Activated CD8-positive, alpha-beta memory T cell treated with anti-CD3 and anti-CD28 coated beads, Interleukin-2, amount 10 ng/mL, durations not matched to agents 7 days and 5 days (primary cell): ENCODE results near the gene HERC3. TPM values are rescaled to one million over a fixed set of nuclear protein-coding genes. Genes with fewer than 3 reads are reported as not detected.

Experiments used
- ATAC-seq: fragments of 150-1000 bp; cut with Tn5 transposase; one replicate; pipeline ENCODE4 v1.10.0; 2021; ENCODE audit warnings: moderate library complexity
- CTCF ChIA-PET: fragments of 350-600 bp; sonication (Branson Sonifier 250); formaldehyde crosslinking; loops from one replicate; lab custom pipeline; 2021; ENCODE audit warnings: antibody characterized with exemption; lab: Charles Lee
- DNase-seq: peaks from one replicate; pipeline ENCODE4 v3.0.0-alpha.2; 2020
- H3K27ac Mint-ChIP-seq: one replicate; pipeline ENCODE4 v1.8.0; 2021; ENCODE audit warnings: mild to moderate bottlenecking, mixed read lengths
- H3K27me3 Mint-ChIP-seq: one replicate; pipeline ENCODE4 v1.8.0; 2021; ENCODE audit warnings: mixed read lengths
- H3K36me3 Mint-ChIP-seq: one replicate; pipeline ENCODE4 v1.8.0; 2021; ENCODE audit warnings: mild to moderate bottlenecking, mixed read lengths
- H3K4me1 Mint-ChIP-seq: one replicate; pipeline ENCODE4 v1.8.0; 2021; ENCODE audit warnings: mixed read lengths
- H3K4me3 Mint-ChIP-seq: one replicate; pipeline ENCODE4 v1.8.0; 2021; ENCODE audit warnings: mild to moderate bottlenecking, moderate library complexity, mixed read lengths
- H3K9me3 Mint-ChIP-seq: one replicate; pipeline ENCODE4 v1.8.0; 2022; ENCODE audit warnings: low read depth, mixed read lengths
- total RNA-seq, 2 experiments: library from RNA; stranded (reverse); gene quantifications; one replicate each; pipeline ENCODE4 v1.2.3, GENCODE V29; 2021

The HERC3 gene
- total RNA-seq, 2 experiments from 2014 or later = 21.3 to 24.9 TPM

DNA sequence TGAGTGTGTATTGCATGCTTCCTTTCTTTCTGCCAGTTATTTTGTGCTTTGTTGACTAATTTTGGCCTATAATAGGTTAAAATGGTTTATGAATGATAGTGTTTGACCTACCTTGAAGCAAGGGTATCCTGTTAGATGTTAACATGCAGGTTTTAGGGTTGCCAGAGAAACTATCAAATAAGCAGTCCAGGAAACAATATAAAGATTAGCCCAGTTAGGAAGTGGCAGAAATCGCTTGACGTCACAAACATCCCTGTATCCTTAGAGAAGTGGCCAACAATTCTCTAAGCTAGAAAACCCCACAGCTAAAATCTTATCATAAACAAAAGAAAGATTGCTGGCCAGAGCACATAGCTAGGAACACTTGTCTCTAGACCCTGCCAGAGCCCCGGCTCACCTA is 101.5 kb downstream of the HERC3 start:
- no peak overlapping the region for H3K4me3 Mint-ChIP-seq
- H3K9me3 Mint-ChIP-seq = no peaks in the 10 kb centered on the region
- no peak for ATAC-seq
- DNase-seq = no peak
- H3K4me1 Mint-ChIP-seq = peaks cover 11% of the 10 kb centered on the region
- no peak overlapping the region for H3K27ac Mint-ChIP-seq
- no peaks in the 10 kb centered on the region for H3K27me3 Mint-ChIP-seq
- H3K36me3 Mint-ChIP-seq = peaks cover 5% of the 10 kb centered on the region
- CTCF ChIA-PET = no interaction called here

DNA sequence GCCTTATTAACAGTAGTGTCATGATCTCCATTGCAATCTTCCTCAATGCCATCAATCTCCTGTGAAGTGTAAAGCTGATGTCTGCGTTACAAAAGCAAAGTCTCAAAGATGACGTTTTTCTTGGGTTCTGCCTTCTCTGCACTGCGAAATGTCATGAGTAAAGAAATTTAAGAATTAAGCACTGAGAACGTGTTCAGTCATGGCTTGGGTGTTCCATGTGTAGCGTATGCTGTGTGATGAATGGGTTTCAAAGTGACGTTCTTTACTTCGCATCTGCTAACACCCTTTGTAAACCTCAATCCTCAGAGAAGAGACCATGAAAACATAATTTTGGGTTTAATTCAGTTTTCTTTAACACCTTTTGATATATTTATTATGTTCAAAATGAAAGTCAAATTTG is 104.3 kb downstream of the HERC3 start:
- DNase-seq (no peak), ATAC-seq (no peak)
- Mint-ChIP-seq H3K4me1 (peaks cover 7% of the 10 kb centered on the region), H3K4me3 (peak overlapping the region; percentile 79), H3K36me3 (no peaks in the 10 kb centered on the region), H3K27me3 (no peaks in the 10 kb centered on the region), H3K27ac (no peak overlapping the region), H3K9me3 (no peaks in the 10 kb centered on the region)
- CTCF ChIA-PET = interaction anchor here (1.3 to 1.4 kb wide), 2 partner anchors 9 to 157 kb away, joined by 4 read pairs; no protein-coding TSS in a partner anchor

DNA sequence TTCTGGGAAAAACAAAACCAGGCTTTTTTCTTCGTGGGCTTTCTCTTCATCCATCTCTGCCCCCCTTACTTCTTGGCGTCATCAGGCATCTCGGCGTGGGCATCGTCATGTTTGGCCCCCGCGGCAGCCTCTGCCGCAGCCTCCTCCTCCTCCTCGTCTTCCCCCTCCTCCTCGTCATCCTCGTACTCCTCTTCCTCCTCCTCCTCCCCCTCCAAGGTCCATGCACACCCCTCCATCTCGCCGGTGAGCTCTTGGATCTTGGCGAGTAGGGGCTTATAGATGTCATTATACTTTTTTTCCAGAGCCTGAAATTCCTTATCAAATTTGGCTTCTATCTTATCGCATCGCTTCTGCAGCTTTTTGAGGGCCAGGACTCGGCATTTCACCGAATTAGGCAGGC is 104.9 kb downstream of the HERC3 start:
- H3K27ac Mint-ChIP-seq = peak overlapping the region; percentile 80
- no peaks in the 10 kb centered on the region for H3K9me3 Mint-ChIP-seq
- CTCF ChIA-PET = interaction anchor here (1.4 kb wide), 1 partner anchor 9 kb away, joined by 4 read pairs; no protein-coding TSS in a partner anchor
- no peaks in the 10 kb centered on the region for H3K36me3 Mint-ChIP-seq
- peak; percentile 24 for ATAC-seq
- H3K4me1 Mint-ChIP-seq = peaks cover 7% of the 10 kb centered on the region
- H3K27me3 Mint-ChIP-seq = no peaks in the 10 kb centered on the region
- peak overlapping the region; percentile 79 for H3K4me3 Mint-ChIP-seq
- DNase-seq = peak; percentile 47

DNA sequence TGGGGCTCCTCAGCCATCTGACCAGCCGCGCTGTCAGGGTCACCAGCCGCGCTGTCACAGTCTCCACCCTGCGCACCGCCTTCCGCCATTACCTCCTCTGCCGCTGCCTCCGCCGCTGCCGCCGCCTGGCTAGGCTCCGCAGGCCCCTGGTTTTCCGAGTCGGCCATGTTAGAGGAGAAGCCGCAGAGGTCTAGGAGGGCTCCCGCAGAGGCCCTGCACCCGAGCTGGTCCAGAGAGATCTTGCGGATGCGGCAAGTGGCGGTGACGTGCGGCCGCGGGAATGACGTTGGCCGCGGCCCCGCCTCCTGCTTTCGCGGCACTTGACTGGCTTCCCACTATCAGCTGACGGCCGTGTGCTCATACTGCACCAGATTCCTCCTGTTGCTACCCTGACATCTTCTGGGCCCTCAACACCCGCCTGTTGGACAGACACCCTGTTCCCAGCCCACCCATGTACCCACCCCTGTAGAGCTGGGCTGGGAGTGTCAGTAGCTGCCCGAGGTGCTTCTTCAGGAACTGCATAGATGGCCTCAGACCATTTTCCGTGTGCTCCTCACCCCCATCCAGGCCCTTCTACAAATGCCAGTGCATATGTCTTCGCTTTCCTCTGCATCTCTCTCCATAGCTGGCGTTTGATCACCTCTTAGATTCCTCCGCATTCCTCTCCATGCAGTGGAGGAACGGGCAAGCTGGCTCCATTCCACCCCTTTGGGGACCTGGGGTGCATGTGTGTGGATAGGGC is 105.5 kb downstream of the HERC3 start, which contains the start of gene NAP1L5:
NAP1L5 (minus strand) TSS at position 242 of the 742 bp plus-strand sequence; CDS start at position 167, 75 bp downstream.
- Mint-ChIP-seq H3K27ac (peak within 1 kb of the TSS; percentile 80), H3K27me3 (no peaks in the 10 kb centered on the region), H3K9me3 (no peaks in the 10 kb centered on the region), H3K4me3 (peak within 1 kb of the TSS; percentile 79), H3K36me3 (no peaks in the 10 kb centered on the region), H3K4me1 (peaks cover 7% of the 10 kb centered on the region)
- DNase-seq = peak; percentile 79
- ATAC-seq = peak; percentile 89
- CTCF ChIA-PET = interaction anchor here (1.4 kb wide), 1 partner anchor 10 kb away, joined by 4 read pairs; no protein-coding TSS in a partner anchor

DNA sequence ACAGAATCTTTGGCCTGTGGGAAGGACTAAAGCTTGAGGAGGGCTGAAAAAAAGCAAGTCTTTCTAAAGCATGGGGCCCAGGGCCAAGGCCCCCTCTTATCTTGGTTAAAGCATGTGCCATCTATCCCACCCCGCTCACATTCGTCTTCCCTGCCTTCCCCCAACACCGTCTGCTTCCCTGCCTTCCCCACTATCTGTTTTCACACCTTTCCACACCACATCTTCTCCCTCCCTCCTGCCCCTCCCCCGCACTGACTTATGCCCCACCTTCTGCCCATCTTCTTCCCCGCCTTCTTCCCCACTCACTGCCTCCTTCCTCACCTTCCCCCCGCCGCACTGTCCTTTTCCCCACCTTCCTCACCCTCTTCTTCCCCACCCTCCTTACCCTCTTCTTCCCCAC is 106.2 kb downstream of the HERC3 start:
- no peaks in the 10 kb centered on the region for H3K9me3 Mint-ChIP-seq
- ATAC-seq = no peak
- H3K4me1 Mint-ChIP-seq = peaks cover 7% of the 10 kb centered on the region
- H3K27me3 Mint-ChIP-seq = no peaks in the 10 kb centered on the region
- no peak for DNase-seq
- CTCF ChIA-PET = no interaction called here
- H3K27ac Mint-ChIP-seq = no peak overlapping the region
- H3K4me3 Mint-ChIP-seq = no peak overlapping the region
- no peaks in the 10 kb centered on the region for H3K36me3 Mint-ChIP-seq

DNA sequence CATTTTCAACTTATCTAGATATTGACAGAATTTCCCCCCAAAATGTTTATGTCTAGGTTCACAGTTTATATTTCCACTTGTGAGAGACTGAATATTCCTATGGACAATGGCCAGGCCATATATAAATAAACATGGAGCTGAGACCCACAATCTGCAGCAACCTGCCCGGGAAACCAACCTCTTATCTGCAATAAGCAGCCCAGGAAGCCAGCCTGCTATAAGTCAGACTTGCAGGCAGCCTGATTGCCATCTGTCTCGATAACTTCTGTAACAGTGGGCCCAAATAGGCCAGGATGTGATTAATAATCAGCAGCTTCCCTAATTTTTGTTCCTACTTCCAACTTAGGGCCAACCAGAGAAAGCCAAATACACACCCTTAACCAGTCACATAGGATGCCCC is 110.5 kb downstream of the HERC3 start:
- Mint-ChIP-seq H3K4me1 (peaks cover 3% of the 10 kb centered on the region), H3K27ac (no peak overlapping the region)
- CTCF ChIA-PET = no interaction called here

DNA sequence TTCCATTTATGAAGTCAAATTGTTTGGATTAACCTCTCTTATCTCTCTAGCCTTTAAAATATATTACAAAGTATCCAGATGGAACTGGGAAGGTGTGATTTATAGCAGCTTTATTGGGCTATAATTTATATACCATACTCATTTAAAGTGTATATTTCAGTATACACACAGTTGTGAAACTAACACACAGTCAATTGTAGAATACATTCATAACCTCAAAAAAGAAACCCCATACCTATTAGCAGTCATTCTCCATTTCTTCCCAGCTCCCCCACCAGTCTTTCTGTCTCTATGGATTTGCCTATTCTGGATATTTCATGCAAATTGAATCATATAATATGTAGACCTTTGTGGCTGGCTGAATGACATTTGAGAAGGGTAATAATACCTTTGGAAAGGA is 112.9 kb downstream of the HERC3 start:
- ATAC-seq = no peak
- H3K27ac Mint-ChIP-seq = no peak overlapping the region
- peaks cover 1% of the 10 kb centered on the region for H3K4me1 Mint-ChIP-seq
- H3K36me3 Mint-ChIP-seq = peaks cover 15% of the 10 kb centered on the region
- H3K27me3 Mint-ChIP-seq = no peaks in the 10 kb centered on the region
- no peak overlapping the region for H3K4me3 Mint-ChIP-seq
- no peaks in the 10 kb centered on the region for H3K9me3 Mint-ChIP-seq
- CTCF ChIA-PET = no interaction called here
- no peak for DNase-seq

More for the DNA sequence above, 110.5 kb downstream of the HERC3 start:
- no peak for ATAC-seq
- no peak for DNase-seq
- Mint-ChIP-seq H3K36me3 (peaks cover 9% of the 10 kb centered on the region), H3K27me3 (no peaks in the 10 kb centered on the region), H3K4me3 (no peak overlapping the region), H3K9me3 (no peaks in the 10 kb centered on the region)

DNA sequence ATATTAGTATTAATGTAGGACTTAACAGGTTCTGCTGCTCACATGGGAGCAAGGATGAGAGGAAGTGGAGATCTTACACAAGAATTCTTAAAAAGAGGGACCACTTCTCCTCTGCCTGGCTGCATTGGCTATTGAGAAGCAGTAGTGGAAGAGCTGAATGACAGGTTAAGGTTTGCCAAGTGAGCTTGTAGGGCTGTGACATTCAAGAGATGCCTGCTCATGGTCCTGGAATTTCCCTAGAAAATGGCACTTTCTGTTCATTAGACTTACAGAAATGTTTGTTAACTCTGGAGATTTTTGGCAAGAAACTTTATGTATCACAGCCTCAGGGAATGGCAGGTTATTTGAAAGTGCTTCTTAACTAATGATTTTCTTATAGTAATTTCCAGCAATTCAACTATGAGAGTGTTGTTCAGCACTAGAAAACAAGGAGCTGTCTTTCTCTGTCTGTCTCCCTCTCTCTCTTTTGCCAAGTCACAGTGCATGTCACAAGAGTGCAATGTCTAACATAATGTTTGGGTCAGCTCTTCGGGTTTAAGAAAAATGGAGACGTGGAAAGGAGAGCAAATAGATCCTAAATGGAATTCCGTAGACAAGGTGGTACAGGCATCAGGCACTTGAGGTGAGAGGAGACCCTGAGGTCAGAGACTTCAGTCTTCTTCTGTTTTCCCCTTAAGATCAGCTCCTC is 113.7 kb downstream of the HERC3 start:
- no peak overlapping the region for H3K27ac Mint-ChIP-seq
- no peak for DNase-seq
- H3K27me3 Mint-ChIP-seq = no peaks in the 10 kb centered on the region
- no peak for ATAC-seq
- CTCF ChIA-PET = no interaction called here
- H3K4me3 Mint-ChIP-seq = no peak overlapping the region
- no peaks in the 10 kb centered on the region for H3K9me3 Mint-ChIP-seq
- peaks cover 15% of the 10 kb centered on the region for H3K36me3 Mint-ChIP-seq
- H3K4me1 Mint-ChIP-seq = peaks cover 1% of the 10 kb centered on the region

DNA sequence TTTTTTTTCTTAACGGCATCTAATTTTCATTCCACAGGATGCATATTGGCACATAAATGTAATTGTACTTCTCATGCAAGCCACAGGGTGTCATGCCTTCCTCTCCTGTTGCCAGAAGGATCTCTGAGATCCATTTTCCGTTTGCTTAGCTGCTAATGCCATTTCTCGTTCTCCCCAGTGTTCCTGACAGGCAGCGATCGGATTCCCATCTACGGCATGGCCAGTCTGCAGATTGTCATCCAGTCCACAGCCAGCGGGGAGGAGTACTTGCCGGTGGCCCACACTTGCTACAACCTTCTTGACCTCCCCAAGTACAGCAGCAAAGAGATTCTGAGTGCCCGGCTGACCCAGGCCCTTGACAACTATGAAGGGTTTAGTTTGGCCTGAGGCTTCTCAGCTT is 114.3 kb downstream of the HERC3 start:
- Mint-ChIP-seq H3K4me3 (no peak overlapping the region), H3K4me1 (peaks cover 1% of the 10 kb centered on the region), H3K36me3 (peaks cover 15% of the 10 kb centered on the region), H3K27ac (no peak overlapping the region), H3K27me3 (no peaks in the 10 kb centered on the region), H3K9me3 (no peaks in the 10 kb centered on the region)
- no peak for ATAC-seq
- CTCF ChIA-PET = no interaction called here
- DNase-seq = no peak

DNA sequence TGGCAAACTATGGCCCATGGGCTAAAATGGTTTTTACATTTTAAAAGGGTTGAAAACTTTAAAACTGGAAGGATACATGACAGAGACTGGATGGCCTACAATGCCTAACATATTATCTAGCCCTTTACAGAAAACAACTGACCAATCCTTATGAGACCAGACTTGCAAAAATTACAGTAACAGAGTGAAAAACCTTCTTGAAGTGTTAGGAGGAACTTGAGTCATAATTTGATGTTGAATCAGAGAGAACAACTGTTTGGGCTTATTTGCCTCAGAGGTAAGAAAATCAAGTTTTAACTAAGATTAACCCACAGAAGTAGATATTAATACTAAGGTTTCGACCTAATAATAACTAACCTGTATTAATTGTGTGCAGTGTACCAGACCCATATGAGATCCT is 117.7 kb downstream of the HERC3 start:
- peaks cover 1% of the 10 kb centered on the region for H3K4me1 Mint-ChIP-seq

DNA sequence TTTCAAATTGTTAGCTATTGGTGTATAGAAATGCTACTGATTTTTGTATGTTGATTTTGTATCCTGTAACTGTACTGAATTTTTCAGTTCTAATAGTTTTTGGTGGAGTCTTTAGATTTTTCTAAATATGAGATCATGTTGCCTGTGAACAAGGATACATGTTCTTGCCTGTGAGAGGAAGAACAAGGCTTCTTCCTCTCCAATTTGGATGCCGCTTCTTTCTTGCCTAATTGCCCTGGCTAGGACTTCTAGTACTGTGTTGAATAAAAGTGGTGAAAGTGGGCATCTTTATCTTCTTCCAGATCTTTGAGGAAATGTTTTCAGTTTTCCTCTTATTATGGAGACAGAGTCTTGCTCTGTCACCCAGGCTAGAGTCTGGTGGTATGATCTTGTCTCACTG is 121.5 kb downstream of the HERC3 start:
- ATAC-seq (no peak), DNase-seq (no peak)
- no peaks in the 10 kb centered on the region for H3K27me3 Mint-ChIP-seq
- H3K4me3 Mint-ChIP-seq = no peak overlapping the region
- H3K27ac Mint-ChIP-seq = no peak overlapping the region
- H3K36me3 Mint-ChIP-seq = peaks cover 54% of the 10 kb centered on the region
- H3K4me1 Mint-ChIP-seq = peaks cover 1% of the 10 kb centered on the region
- peaks cover 18% of the 10 kb centered on the region for H3K9me3 Mint-ChIP-seq
- CTCF ChIA-PET = interaction anchor here (0.8 kb wide), 1 partner anchor 168 kb away, joined by 3 read pairs; no protein-coding TSS in a partner anchor

More for the DNA sequence above, 117.7 kb downstream of the HERC3 start:
- Mint-ChIP-seq H3K27me3 (no peaks in the 10 kb centered on the region), H3K4me3 (no peak overlapping the region), H3K27ac (no peak overlapping the region), H3K36me3 (peaks cover 31% of the 10 kb centered on the region), H3K9me3 (peaks cover 5% of the 10 kb centered on the region)
- DNase-seq (no peak), ATAC-seq (no peak)
- CTCF ChIA-PET = no interaction called here

DNA sequence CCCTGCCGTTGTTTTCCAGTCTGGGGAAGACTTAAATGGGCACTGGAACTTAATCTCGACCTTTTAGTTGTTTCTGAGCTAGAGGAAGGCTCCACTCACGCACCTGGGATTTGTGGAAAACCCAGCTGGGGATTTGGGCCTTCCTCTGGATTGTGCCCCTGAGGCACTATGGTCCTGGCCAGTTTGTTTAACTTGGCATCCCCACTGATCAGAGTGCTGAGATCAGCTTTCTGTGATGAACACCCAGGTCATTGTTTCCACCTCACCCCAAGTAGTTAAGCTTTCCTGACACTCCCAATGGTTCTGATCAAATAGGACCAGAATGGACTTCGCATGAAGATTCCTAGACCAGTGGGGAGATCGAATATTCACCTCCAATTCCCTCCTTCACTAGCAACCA is 125.8 kb downstream of the HERC3 start:
- H3K4me3 Mint-ChIP-seq = no peak overlapping the region
- H3K4me1 Mint-ChIP-seq = no peaks in the 10 kb centered on the region
- no peak overlapping the region for H3K27ac Mint-ChIP-seq
- H3K27me3 Mint-ChIP-seq = no peaks in the 10 kb centered on the region
- CTCF ChIA-PET = interaction anchor here (0.9 kb wide), 1 partner anchor 100 kb away, joined by 3 read pairs; no protein-coding TSS in a partner anchor
- no peak for ATAC-seq
- DNase-seq = no peak
- peaks cover 42% of the 10 kb centered on the region for H3K36me3 Mint-ChIP-seq
- H3K9me3 Mint-ChIP-seq = peaks cover 15% of the 10 kb centered on the region

DNA sequence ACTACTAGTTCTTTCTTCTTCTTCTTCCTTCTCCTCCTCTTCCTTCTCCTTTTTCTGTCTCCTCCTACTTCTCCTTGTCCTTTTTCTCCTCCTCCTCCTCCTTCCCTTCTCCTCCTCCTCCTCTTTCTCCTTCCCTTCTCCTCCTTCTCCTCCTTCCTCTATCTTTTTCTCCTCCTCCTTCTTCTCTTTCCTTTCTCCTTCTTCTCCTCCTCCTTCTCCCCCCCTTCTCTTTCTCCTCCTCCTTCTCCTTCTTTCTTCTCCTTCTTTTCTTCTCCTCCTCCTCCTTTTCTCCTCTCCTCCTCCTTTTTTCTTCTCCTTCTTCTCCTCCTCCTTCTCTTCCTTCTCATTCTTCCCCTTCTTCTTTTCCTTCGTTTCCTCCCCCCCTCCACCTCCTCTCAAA is 127.1 kb downstream of the HERC3 start:
- Mint-ChIP-seq H3K27ac (no peak overlapping the region), H3K9me3 (peaks cover 13% of the 10 kb centered on the region), H3K36me3 (peaks cover 37% of the 10 kb centered on the region), H3K27me3 (no peaks in the 10 kb centered on the region), H3K4me3 (no peak overlapping the region), H3K4me1 (no peaks in the 10 kb centered on the region)
- DNase-seq = no peak
- ATAC-seq = no peak
- CTCF ChIA-PET = no interaction called here
